ENCODE measurements around the gene CPA5. TPM values are rescaled to one million over a fixed set of nuclear protein-coding genes. Genes with fewer than 3 reads are reported as not detected.

CPA5 gene, protein sequence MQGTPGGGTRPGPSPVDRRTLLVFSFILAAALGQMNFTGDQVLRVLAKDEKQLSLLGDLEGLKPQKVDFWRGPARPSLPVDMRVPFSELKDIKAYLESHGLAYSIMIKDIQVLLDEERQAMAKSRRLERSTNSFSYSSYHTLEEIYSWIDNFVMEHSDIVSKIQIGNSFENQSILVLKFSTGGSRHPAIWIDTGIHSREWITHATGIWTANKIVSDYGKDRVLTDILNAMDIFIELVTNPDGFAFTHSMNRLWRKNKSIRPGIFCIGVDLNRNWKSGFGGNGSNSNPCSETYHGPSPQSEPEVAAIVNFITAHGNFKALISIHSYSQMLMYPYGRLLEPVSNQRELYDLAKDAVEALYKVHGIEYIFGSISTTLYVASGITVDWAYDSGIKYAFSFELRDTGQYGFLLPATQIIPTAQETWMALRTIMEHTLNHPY
- total RNA-seq = not detected in 2 replicates

DNA sequence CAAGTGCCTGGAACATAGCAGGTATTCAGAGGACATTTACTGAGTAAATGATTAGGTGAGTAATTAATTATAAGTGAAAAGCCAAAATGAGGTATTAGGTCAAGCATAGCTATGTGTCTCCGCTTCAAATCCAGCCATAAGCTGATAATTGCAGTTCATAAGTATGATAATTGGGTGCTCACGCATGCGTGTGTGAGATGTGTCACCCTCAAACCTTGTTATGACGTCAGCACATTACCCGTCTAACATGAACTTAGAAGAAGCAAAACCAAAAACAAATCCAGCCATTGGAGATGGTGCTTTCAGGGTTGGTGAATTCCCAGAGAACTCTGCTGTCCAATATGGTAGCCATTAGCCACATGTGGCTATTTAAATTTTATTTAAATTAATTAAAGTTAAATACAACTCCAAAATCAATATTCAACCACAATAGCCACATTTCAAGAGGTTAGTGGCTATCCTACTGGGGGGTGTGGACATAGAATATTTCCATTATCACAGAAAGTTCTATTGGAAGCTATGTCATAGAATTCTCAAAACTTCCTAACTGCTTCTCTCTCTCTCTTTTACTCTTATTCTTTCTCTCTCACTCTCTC is at the start of gene CPA5:
Gene CPA5, plus strand, starts transcription at position 546 of the 596 bp plus-strand sequence. CDS start 1,670 bp downstream, outside the sequence.

GRCh38 chr7:130379921-130380860 is 35.6 kb downstream of the CPA5 start, which contains the start of gene CPA1:
Gene CPA1, plus strand, starts transcription at chr7:130380494. Its CDS starts 27 bp downstream, at chr7:130380521.

Other genes starting within 250 kb of the CPA5 start
- 6.8 and 11.9 TPM in 2 replicates for gene TMEM209, start 139.4 kb upstream of the CPA5 start, total RNA-seq
- 0.19 TPM in 1 of 2 replicates, not detected in the other for gene SSMEM1, start 137.0 kb upstream of the CPA5 start, total RNA-seq
- gene CPA2, start 78.0 kb upstream of the CPA5 start, total RNA-seq = not detected in 2 replicates
- gene CPA4, start 51.7 kb upstream of the CPA5 start, total RNA-seq = 24.3 and 61.4 TPM in 2 replicates
- not detected in 2 replicates for gene CPA1, start 35.7 kb downstream of the CPA5 start, total RNA-seq
- 12.1 and 22.4 TPM in 2 replicates for gene CEP41, start 96.2 kb downstream of the CPA5 start, total RNA-seq
- gene MEST, start 147.3 kb downstream of the CPA5 start, total RNA-seq = 384 and 397 TPM in 2 replicates